Neural crest cell (in vitro differentiated cells): ENCODE results near the gene LRP8. TPM values are rescaled to one million over a fixed set of nuclear protein-coding genes. Genes with fewer than 3 reads are reported as not detected.

Source experiments
- DNase-seq: peaks from one replicate; pipeline ENCODE4 v3.0.0; 2021; ENCODE audit warnings: low read depth, mixed read lengths, low spot score
- H3K27ac Mint-ChIP-seq: one replicate; pipeline ENCODE4 v1.8.0; 2021; ENCODE audit warnings: mild to moderate bottlenecking, mixed read lengths; ENCODE audit not compliant: unreplicated experiment
- H3K27me3 Mint-ChIP-seq: 2 replicates; pipeline ENCODE4 v1.8.0; 2021; ENCODE audit warnings: low read depth, mild to moderate bottlenecking, mixed read lengths
- H3K36me3 Mint-ChIP-seq: 2 replicates; pipeline ENCODE4 v1.8.0; 2021; ENCODE audit warnings: low read depth, mild to moderate bottlenecking, mixed read lengths
- H3K4me1 Mint-ChIP-seq: 2 replicates; pipeline ENCODE4 v1.8.0; 2021; ENCODE audit warnings: mixed read lengths
- H3K4me3 Mint-ChIP-seq: one replicate; pipeline ENCODE4 v1.8.0; 2021; ENCODE audit warnings: mild to moderate bottlenecking, mixed read lengths
- H3K9me3 Mint-ChIP-seq: 2 replicates; pipeline ENCODE4 v1.8.0; 2021; ENCODE audit warnings: mixed read lengths
- total RNA-seq: library from RNA; stranded (reverse); gene quantifications from 2 replicates; pipeline ENCODE4 v1.2.1, GENCODE V29; 2021
- TF ChIP-seq, protein P1 (sequence below): fragments of 200-600 bp; sonication (generic); conservative IDR thresholded peaks from 2 replicates; pipeline ENCODE4 v1.5.0; 2021; ENCODE audit warnings: antibody characterized with exemption, mild to moderate bottlenecking

LRP8 gene
- total RNA-seq, 1 donor from 2014 or later, result 49.7 TPM

DNA sequence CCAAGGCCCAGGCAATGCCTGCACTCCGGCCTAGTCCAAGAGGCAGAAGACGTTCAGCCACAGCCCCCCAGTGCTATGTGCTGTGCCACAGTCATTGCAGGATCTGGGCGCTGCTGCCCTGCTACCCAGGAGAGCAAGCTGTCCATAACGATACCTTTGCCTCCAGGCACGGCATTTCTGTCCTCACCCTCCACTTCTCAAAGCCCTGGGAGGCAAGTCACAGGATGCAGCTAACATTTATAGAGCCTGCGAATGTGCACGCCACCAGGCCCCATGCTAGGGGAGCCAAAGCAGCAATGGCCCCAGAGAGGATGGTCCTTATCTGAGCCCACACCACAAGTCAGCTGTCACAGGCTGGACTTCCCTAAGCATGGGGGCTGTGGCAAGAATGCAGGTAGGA is 13.8 kb downstream of the LRP8 start:
- peaks cover 35% of the 10 kb centered on the region for H3K4me1 Mint-ChIP-seq
- TF ChIP-seq, protein P1, sequence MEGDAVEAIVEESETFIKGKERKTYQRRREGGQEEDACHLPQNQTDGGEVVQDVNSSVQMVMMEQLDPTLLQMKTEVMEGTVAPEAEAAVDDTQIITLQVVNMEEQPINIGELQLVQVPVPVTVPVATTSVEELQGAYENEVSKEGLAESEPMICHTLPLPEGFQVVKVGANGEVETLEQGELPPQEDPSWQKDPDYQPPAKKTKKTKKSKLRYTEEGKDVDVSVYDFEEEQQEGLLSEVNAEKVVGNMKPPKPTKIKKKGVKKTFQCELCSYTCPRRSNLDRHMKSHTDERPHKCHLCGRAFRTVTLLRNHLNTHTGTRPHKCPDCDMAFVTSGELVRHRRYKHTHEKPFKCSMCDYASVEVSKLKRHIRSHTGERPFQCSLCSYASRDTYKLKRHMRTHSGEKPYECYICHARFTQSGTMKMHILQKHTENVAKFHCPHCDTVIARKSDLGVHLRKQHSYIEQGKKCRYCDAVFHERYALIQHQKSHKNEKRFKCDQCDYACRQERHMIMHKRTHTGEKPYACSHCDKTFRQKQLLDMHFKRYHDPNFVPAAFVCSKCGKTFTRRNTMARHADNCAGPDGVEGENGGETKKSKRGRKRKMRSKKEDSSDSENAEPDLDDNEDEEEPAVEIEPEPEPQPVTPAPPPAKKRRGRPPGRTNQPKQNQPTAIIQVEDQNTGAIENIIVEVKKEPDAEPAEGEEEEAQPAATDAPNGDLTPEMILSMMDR, result no peak
- no peak for DNase-seq
- no peaks in the 10 kb centered on the region for H3K36me3 Mint-ChIP-seq
- peak overlapping the region; percentile 46 for H3K27ac Mint-ChIP-seq
- no peaks in the 10 kb centered on the region for H3K9me3 Mint-ChIP-seq
- no peak overlapping the region for H3K4me3 Mint-ChIP-seq
- H3K27me3 Mint-ChIP-seq, result no peaks in the 10 kb centered on the region

DNA sequence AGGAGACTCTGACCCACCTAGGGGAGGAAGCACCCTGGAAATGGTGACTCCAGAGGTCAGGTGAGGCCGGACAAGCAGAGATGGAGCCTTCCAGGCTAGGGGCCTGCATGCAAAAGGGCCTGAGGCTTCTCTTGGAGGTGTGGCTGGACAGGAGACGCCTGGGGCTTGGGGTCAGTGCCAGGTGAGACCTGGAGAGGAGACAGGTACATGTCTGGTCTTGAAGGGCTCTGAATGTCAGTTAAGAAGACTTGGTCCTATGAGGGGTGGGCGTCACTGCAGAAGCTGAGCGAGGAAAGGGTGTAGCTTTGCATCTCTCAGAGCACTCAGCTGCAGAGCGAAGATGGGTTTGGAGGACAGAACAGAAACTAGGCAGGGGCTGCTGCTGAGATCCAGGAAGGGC is 14.3 kb downstream of the LRP8 start:
- H3K4me1 Mint-ChIP-seq, result peaks cover 38% of the 10 kb centered on the region
- H3K4me3 Mint-ChIP-seq, result no peak overlapping the region
- no peaks in the 10 kb centered on the region for H3K9me3 Mint-ChIP-seq
- H3K36me3 Mint-ChIP-seq, result no peaks in the 10 kb centered on the region
- TF ChIP-seq, protein P1, result no peak
- peak overlapping the region; percentile 94 for H3K27ac Mint-ChIP-seq
- H3K27me3 Mint-ChIP-seq, result no peaks in the 10 kb centered on the region
- no peak for DNase-seq

DNA sequence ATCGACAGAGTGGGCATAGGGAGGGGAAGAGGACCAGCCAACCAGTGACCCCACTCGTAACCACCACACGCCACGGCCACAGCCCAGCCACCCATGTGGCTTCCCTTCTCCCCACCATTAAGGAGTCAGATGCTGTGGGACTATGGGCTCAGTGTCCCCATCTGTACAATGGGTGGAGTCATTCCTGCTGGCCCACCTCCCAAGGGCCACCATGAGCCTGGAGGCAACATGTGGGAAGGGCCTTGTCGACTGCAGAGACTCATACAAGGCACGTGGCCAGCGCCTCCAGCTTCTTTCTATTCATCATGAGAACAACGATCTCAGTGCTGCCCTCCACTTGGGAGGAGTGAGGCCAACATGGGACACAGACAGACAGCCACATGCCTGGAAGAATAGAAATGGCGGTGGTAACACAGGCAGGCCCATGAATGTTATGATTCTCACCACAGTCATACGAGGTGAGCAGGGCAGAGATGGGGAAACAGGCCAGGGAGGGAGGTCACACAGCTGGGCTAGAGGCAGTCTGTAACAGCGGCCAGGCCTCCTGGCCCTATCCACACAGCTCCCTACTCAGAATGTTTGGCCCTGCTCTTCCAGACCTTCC is 16.1 kb downstream of the LRP8 start:
- peak overlapping the region; percentile 83 for H3K27ac Mint-ChIP-seq
- no peaks in the 10 kb centered on the region for H3K9me3 Mint-ChIP-seq
- no peak for DNase-seq
- H3K27me3 Mint-ChIP-seq, result no peaks in the 10 kb centered on the region
- H3K36me3 Mint-ChIP-seq, result no peaks in the 10 kb centered on the region
- H3K4me3 Mint-ChIP-seq, result no peak overlapping the region
- TF ChIP-seq, protein P1, result no peak
- peaks cover 38% of the 10 kb centered on the region for H3K4me1 Mint-ChIP-seq

DNA sequence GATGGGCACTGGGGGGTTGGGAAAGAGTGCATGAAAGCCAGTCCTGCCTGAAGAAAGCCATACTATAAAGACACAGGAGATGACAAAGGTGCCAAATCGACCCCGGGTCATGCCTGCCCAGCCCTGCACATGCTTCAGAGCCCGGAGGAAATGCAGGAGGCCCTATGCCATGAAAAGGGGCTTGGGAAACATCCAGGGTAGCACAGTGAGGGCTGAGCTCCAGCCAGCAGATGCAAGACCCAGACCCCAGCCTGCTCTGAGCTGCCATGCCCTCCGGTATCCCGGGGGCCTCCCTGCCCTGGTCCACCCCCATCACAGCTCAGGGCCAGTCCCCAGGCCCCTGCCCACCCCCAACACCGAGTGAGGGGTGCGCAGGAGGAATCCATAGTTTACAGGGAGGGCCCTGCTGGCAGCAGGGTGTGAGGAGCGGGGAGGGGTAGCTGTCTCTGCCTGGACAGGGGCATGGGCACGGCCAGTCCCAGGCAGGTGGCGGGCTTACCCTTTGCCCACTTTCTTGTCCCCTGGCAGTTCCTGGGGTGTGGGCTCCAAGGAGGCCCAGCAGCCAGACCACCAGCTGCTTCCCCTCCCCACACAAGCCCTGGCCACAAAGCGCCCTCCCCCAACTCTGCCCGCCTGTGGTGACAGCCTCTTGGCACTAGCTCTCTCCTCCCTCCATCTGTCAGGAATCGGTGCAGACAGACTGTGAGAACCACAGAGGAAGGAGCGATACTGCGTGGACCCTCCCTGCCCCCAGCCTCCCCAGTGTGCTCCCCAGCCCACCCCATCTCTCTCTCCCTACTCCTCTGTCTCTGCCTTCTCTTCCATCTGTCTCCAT is 16.8 kb downstream of the LRP8 start:
- H3K4me1 Mint-ChIP-seq, result peaks cover 36% of the 10 kb centered on the region
- peak overlapping the region; percentile 83 for H3K27ac Mint-ChIP-seq
- no peaks in the 10 kb centered on the region for H3K27me3 Mint-ChIP-seq
- H3K9me3 Mint-ChIP-seq, result no peaks in the 10 kb centered on the region
- TF ChIP-seq, protein P1, result no peak
- no peaks in the 10 kb centered on the region for H3K36me3 Mint-ChIP-seq
- no peak overlapping the region for H3K4me3 Mint-ChIP-seq
- DNase-seq, result no peak

DNA sequence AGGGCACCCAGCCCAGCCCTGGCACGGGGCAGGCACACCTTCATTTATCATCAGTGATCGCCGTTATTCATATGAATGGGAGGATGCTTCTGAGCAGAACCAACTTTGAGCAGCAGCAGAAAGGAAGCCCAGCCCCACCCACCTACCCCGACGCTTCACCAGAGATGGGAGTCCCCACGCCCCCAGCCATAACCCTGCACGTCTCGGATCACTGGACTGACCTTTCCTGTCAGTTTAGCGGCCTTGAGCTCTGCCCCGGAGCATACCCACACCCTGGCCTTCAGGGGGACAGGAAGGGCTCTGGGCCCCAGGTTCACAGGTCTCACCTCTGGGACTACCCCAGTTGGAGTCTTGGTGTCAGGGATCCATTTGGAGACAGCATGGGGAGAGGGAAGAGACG is 18.1 kb downstream of the LRP8 start:
- TF ChIP-seq, protein P1, result no peak
- no peak for DNase-seq
- Mint-ChIP-seq H3K27me3 (no peaks in the 10 kb centered on the region), H3K27ac (peak overlapping the region; percentile 35), H3K9me3 (no peaks in the 10 kb centered on the region), H3K36me3 (no peaks in the 10 kb centered on the region), H3K4me1 (peaks cover 34% of the 10 kb centered on the region), H3K4me3 (no peak overlapping the region)
